ENCODE measurements around the gene THBD.

GRCh38 chr20:23050076-23050838, 785 bp upstream of the THBD start:
- no peak for TF ChIP-seq CTCF (IDR thresholded peaks at IDR 0.05)
- TF ChIP-seq POLR2A (IDR thresholded peaks at IDR 0.05) = no peak
